Erythroblast (primary cell): ENCODE results near the gene OSGEPL1.

ENCODE experiments used
- GATA1 ChIP-seq: IDR thresholded peaks from 2 replicates; pipeline ENCODE4 v1.6.1; 2011; ENCODE audit warnings: low read depth, mild to moderate bottlenecking, control low read depth, low read length, moderate library complexity
- POLR2A ChIP-seq: IDR thresholded peaks from 2 replicates; pipeline ENCODE4 v1.6.1; 2011; ENCODE audit warnings: mild to moderate bottlenecking, low read length

GRCh38 chr2:189799030-189799331, 36.4 kb upstream of the OSGEPL1 start:
- TF ChIP-seq POLR2A (no peak), GATA1 (no peak)
